B cell (primary cell): ENCODE data around the gene POLR3G. TPM values are rescaled to one million over a fixed set of nuclear protein-coding genes. Genes with fewer than 3 reads are reported as not detected.

ENCODE experiments used
- ATAC-seq: fragments of 200-7000 bp; cut with Tn5 transposase; one replicate; pipeline ENCODE4 v1.10.0; 2021; ENCODE audit warnings: low read depth, mild to moderate bottlenecking, moderate number of reproducible peaks, moderate library complexity
- CTCF ChIA-PET: fragments of 350-600 bp; sonication (Branson Sonifier 250); formaldehyde crosslinking; loops from one replicate; lab custom pipeline; 2021; ENCODE audit warnings: antibody characterized with exemption, inconsistent platforms; lab: Charles Lee
- POLR2A ChIA-PET: fragments of 350-600 bp; sonication (Branson Sonifier 250); formaldehyde crosslinking; loops from one replicate; lab custom pipeline; 2021; ENCODE audit warnings: antibody characterized with exemption; lab: Charles Lee
- DNase-seq: peaks from one replicate; pipeline ENCODE4 v3.0.0; 2013
- H2AFZ ChIP-seq: 2 replicates; pipeline ENCODE4 v1.6.1; 2012; ENCODE audit warnings: mild to moderate bottlenecking, low read depth, low read length; ENCODE audit not compliant: insufficient read depth, poor library complexity, severe bottlenecking
- H3K27ac ChIP-seq, 2 donors: 1 replicate in 1 of 2; 2 replicates in 1 of 2; pipeline ENCODE4 v1.5.1; 2012 to 2013; ENCODE audit warnings: low read length in 2 of 2, mild to moderate bottlenecking in 2 of 2, moderate library complexity in 1 of 2
- H3K27me3 ChIP-seq, 4 experiments: fragments of 200-600 bp in 1 of 4; sonication (generic) in 1 of 4; replicated peaks in 1 of 4; 1 replicate in 2 of 4; 2 replicates in 2 of 4; pipeline versions ENCODE4 v1.6.1 to v1.7.0; 2013 to 2016; ENCODE audit warnings: low read length in 3 of 4, mild to moderate bottlenecking in 2 of 4, mixed read lengths in 1 of 4, moderate library complexity in 1 of 4; ENCODE audit not compliant: insufficient read depth in 4 of 4, control insufficient read depth in 3 of 4; ENCODE audit errors: control extremely low read depth in 1 of 4
- H3K36me3 ChIP-seq, 2 experiments: replicated peaks in 1 of 2; 1 replicate in 1 of 2; 2 replicates in 1 of 2; pipeline versions ENCODE4 v1.6.1 to v1.7.1; 2013; ENCODE audit warnings: low read length in 1 of 2; ENCODE audit not compliant: insufficient read depth in 2 of 2, control insufficient read depth in 1 of 2; ENCODE audit errors: control extremely low read depth in 1 of 2, extremely low read depth in 1 of 2
- H3K4me1 ChIP-seq, 2 donors: fragments of 200-600 bp in 1 of 2; sonication (generic) in 1 of 2; 1 replicate in 1 of 2; 2 replicates in 1 of 2; pipeline versions ENCODE4 v1.5.1 to v1.6.1; 2013 to 2017; ENCODE audit warnings: low read length in 2 of 2; ENCODE audit not compliant: control insufficient read depth in 2 of 2, insufficient read depth in 2 of 2
- H3K4me2 ChIP-seq: replicated peaks from 2 replicates; pipeline ENCODE3; 2012; ENCODE audit warnings: mild to moderate bottlenecking, low read depth, low read length; ENCODE audit not compliant: poor library complexity, severe bottlenecking
- H3K4me3 ChIP-seq, 5 experiments: fragments of 200-600 bp in 1 of 5; sonication (generic) in 1 of 5; 1 replicate in 3 of 5; 2 replicates in 2 of 5; pipeline versions ENCODE4 v1.5.1 to v1.7.0; 2011 to 2016; ENCODE audit warnings: low read length in 4 of 5, mild to moderate bottlenecking in 4 of 5, low read depth in 2 of 5, control low read depth in 1 of 5, moderate library complexity in 1 of 5; ENCODE audit not compliant: insufficient read depth in 1 of 5; ENCODE audit errors: control extremely low read depth in 1 of 5, extremely low read depth in 1 of 5
- H3K79me2 ChIP-seq: fragments of 200-600 bp; sonication (generic); one replicate; pipeline ENCODE4 v1.6.0; 2016; ENCODE audit warnings: low read length; ENCODE audit not compliant: control insufficient read depth, insufficient read depth
- H3K9ac ChIP-seq: fragments of 200-600 bp; sonication (generic); 2 replicates; pipeline ENCODE4 v1.6.1; 2017; ENCODE audit warnings: mild to moderate bottlenecking, low read length, moderate library complexity
- H3K9me3 ChIP-seq, 3 donors: one replicate each; pipeline versions ENCODE4 v1.6.1 to v1.7.1; 2013; ENCODE audit warnings: low read length in 2 of 3; ENCODE audit not compliant: control insufficient read depth in 2 of 3, insufficient read depth in 1 of 3; ENCODE audit errors: control extremely low read depth in 1 of 3
- H4K20me1 ChIP-seq: 2 replicates; pipeline ENCODE4 v1.6.0; 2012; ENCODE audit warnings: mild to moderate bottlenecking, low read length; ENCODE audit not compliant: insufficient read depth, control insufficient read depth, poor library complexity, severe bottlenecking
- H3K27ac Mint-ChIP-seq: one replicate; pipeline ENCODE4 v1.8.0; 2021; ENCODE audit warnings: mixed read lengths
- H3K27me3 Mint-ChIP-seq: one replicate; pipeline ENCODE4 v1.8.0; 2021; ENCODE audit warnings: mixed read lengths
- H3K4me1 Mint-ChIP-seq: one replicate; pipeline ENCODE4 v1.8.0; 2021; ENCODE audit warnings: mixed read lengths
- H3K4me3 Mint-ChIP-seq: one replicate; pipeline ENCODE4 v1.8.0; 2021; ENCODE audit warnings: mixed read lengths
- H3K9me3 Mint-ChIP-seq: one replicate; pipeline ENCODE4 v1.8.0; 2022; ENCODE audit warnings: mixed read lengths; ENCODE audit not compliant: insufficient read depth
- CTCF ChIP-seq: fragments of 200-600 bp; IDR thresholded peaks from one replicate; pipeline ENCODE4 v1.8.0; 2022; ENCODE audit warnings: antibody characterized with exemption, mild to moderate bottlenecking
- EZH2 ChIP-seq: IDR thresholded peaks from 2 replicates; pipeline ENCODE4 v1.6.1; 2012; ENCODE audit warnings: borderline replicate concordance, low read depth, mild to moderate bottlenecking, moderate library complexity, low read length; ENCODE audit not compliant: insufficient read depth, poor library complexity, severe bottlenecking
- WGBS: methylation state at CpG from one replicate; pipeline ENCODE4 v1.1.5; 2013; ENCODE audit warnings: missing lambda C conversion rate; ENCODE audit not compliant: insufficient coverage; 5-methylcytosine and 5-hydroxymethylcytosine counted together
- intact Hi-C: fragments of 100-400 bp; cut with micrococcal nuclease; formaldehyde crosslinking; loops from one replicate; pipeline ENCODE4 v1.10.0; 2022
- polyA plus RNA-seq: library from polyadenylated mRNA; depleted of rRNA; stranded (reverse); fragments of >200 nt; gene quantifications from 2 replicates; pipeline ENCODE4 v1.2.3, GENCODE V29; 2012
- total RNA-seq, 2 donors: library from RNA; stranded (reverse); fragments of 120-200 nt in 1 of 2; gene quantifications; 1 replicate in 1 of 2; 2 replicates in 1 of 2; pipeline versions ENCODE4 v1.2.3 to v1.2.4, GENCODE V29; 2013 to 2022

The POLR3G gene
- total and polyA plus RNA-seq, 2 donors (not counting 1 experiment from before 2014, with no cell fraction given): 0.52 to 2.3 TPM

DNA sequence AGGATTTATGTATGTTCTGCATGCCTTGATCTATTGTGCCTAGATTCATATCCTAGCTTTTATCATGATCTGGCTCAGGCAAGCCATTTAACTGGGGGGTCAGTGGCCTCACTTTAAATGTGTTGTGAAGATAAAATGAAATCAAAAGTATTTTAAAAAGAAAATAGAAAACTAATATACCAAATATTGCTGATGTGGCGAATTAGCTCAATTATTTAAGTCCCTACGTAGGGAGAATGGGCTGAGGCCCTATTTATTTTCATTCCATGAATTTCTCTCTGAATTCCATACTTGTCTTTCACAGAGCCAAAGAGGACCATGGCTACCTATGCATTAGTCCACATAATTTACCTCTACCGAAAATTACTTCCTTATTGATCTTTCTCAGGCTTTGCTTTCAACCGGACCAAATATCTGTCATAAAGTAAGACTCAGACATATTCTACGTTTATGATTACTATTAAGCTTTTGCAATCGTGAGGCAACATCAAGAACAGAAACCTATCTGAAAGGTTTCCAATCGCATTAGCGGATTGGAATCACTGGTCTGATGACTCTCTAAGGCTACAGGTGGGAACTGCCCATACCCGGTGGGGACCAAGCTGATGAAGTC is 1.8 kb upstream of the POLR3G start:
- H3K4me1 Mint-ChIP-seq: peaks cover 25% of the 10 kb centered on the region

More for the DNA sequence above, 1.8 kb upstream of the POLR3G start:
- DNase-seq (no peak), ATAC-seq (no peak)
- peaks cover 11 to 15% of the 10 kb centered on the region in 2 donors for H3K4me1 ChIP-seq
- Mint-ChIP-seq H3K27me3 (no peaks in the 10 kb centered on the region), H3K27ac (peak overlapping the region; percentile 94), H3K4me3 (peak overlapping the region; percentile 96), H3K9me3 (peaks cover 4% of the 10 kb centered on the region)
- H4K20me1 ChIP-seq: no peaks in the 10 kb centered on the region
- CTCF ChIA-PET: interaction anchor here (1.1 to 3.3 kb wide), 5 partner anchors 33 to 912 kb away, joined by 3 to 21 read pairs (median 7); partner anchors contain the start of genes CETN3 and LYSMD3
- peak overlapping the region; percentile 67 to 94 (median 86) for H3K4me3 ChIP-seq
- peak overlapping the region; percentile 80 for H3K4me2 ChIP-seq
- intact Hi-C loops: loop anchor here (10.0 kb wide), 1 partner anchor 1588 kb away; the partner anchor contains the start of gene MEF2C
- no peaks in the 10 kb centered on the region for H3K27me3 ChIP-seq
- peaks cover 33% of the 10 kb centered on the region for H3K79me2 ChIP-seq
- TF ChIP-seq EZH2: no peak
- no peak for TF ChIP-seq CTCF
- 39% methylated on average over 8 of the region's 9 CpGs for WGBS
- H3K27ac ChIP-seq: no peak overlapping the region
- peak overlapping the region; percentile 84 for H3K9ac ChIP-seq
- peak overlapping the region; percentile 97 for H2AFZ ChIP-seq
- H3K36me3 ChIP-seq: no peaks in the 10 kb centered on the region
- POLR2A ChIA-PET: interaction anchor here (1.0 kb wide), 1 partner anchor 63 kb away, joined by 3 read pairs; the partner anchor contains the start of gene CETN3
- H3K9me3 ChIP-seq: no peaks in the 10 kb centered on the region
